Gastrocnemius medialis (tissue), 4 donors: ENCODE data around the gene OR2T2.
"Not testable (repeated sequence)": the region's sequence is repeated elsewhere in the genome, so short reads cannot be mapped to it uniquely, and the experiment has no call there.

ENCODE experiments used
- POLR2A ChIP-seq, 2 donors: fragments of 450-650 bp; IDR thresholded peaks; one replicate each; pipeline ENCODE4 v1.6.1; 2017; ENCODE audit warnings: antibody characterized with exemption in 2 of 2, mild to moderate bottlenecking in 2 of 2, moderate library complexity in 2 of 2
- TF ChIP-seq, protein P1 (sequence below), 5 experiments: fragments of 450-650 bp in 3 of 5; fragments of 200-600 bp in 2 of 5; sonication (generic) in 2 of 5; IDR thresholded peaks in 4 of 5; conservative IDR thresholded peaks in 1 of 5; 1 replicate in 4 of 5; 2 replicates in 1 of 5; pipeline ENCODE4 v1.5.1; 2016 to 2019; ENCODE audit warnings: antibody characterized with exemption in 5 of 5, mild to moderate bottlenecking in 3 of 5, moderate library complexity in 3 of 5

DNA sequence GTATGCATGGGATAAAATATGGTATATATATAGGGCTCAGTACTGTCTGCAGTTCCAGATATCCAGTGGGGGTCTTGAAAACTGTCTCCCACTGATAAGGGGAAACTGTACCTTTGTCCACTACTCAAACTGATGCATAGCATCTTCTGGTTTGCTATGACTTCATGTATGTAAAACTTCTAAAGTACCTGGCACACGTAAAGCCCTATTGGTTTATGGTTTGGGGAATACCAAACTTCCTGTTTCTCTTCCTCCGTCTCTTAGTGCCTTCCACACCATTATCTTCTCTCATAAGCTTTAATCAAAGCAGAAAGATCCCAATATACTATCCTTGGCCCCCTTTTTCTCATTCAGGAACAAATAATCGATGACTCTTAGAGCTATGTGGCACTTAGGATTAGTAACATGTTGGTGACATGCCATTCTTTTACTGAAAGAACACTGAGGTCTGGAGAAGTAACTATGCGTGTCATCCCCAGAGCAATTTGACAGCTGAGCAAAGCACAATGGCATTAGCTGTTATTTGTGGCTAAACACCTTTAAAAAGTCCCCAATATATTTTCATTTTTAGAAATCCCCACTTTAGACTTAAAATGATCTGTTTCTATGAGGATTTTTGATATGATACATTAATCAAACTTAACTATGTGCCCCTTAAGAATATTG is 3.1 kb downstream of the OR2T2 start:
- TF ChIP-seq POLR2A (IDR thresholded peaks at IDR 0.05): not testable (repeated sequence)
- TF ChIP-seq, protein P1, sequence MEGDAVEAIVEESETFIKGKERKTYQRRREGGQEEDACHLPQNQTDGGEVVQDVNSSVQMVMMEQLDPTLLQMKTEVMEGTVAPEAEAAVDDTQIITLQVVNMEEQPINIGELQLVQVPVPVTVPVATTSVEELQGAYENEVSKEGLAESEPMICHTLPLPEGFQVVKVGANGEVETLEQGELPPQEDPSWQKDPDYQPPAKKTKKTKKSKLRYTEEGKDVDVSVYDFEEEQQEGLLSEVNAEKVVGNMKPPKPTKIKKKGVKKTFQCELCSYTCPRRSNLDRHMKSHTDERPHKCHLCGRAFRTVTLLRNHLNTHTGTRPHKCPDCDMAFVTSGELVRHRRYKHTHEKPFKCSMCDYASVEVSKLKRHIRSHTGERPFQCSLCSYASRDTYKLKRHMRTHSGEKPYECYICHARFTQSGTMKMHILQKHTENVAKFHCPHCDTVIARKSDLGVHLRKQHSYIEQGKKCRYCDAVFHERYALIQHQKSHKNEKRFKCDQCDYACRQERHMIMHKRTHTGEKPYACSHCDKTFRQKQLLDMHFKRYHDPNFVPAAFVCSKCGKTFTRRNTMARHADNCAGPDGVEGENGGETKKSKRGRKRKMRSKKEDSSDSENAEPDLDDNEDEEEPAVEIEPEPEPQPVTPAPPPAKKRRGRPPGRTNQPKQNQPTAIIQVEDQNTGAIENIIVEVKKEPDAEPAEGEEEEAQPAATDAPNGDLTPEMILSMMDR (IDR thresholded peaks at IDR 0.05 in 4 of 5, conservative IDR thresholded peaks at IDR 0.05 in 1 of 5): not testable (repeated sequence)
